HepG2 (cell line): ENCODE results near the gene ACBD3.

Source experiments
- CTCF ChIP-seq: sonication (generic); formaldehyde crosslinking; IDR thresholded peaks from 2 replicates; pipeline ENCODE4 v1.5.0; 2020; ENCODE audit warnings: mild to moderate bottlenecking, missing genetic modification reagents, moderate library complexity
- NR3C1 ChIP-seq: sonication (generic); formaldehyde crosslinking; IDR thresholded peaks from 2 replicates; pipeline ENCODE4 v1.4.0; 2020; ENCODE audit warnings: missing genetic modification reagents
- SIN3A ChIP-seq: IDR thresholded peaks from 2 replicates; pipeline ENCODE4 v1.6.1; 2011; ENCODE audit warnings: low read depth, mild to moderate bottlenecking, control low read depth, low read length, borderline replicate concordance
- ZNF232 ChIP-seq: sonication (generic); formaldehyde crosslinking; IDR thresholded peaks from 2 replicates; pipeline ENCODE4 v1.4.0; 2020; ENCODE audit warnings: missing genetic modification reagents, borderline replicate concordance

- TF ChIP-seq SIN3A (no peak), CTCF (CRISPR knock-in tag) (no peak), NR3C1 (no peak), ZNF232 (CRISPR knock-in tag) (no peak)
Observed at GRCh38 chr1:226233293-226233692, 46.8 kb upstream of the ACBD3 start.
